Duodenal mucosa (tissue), 2 donors: ENCODE measurements around the gene RFT1.

ENCODE experiments used
- H3K27ac ChIP-seq: one replicate; pipeline ENCODE4 v1.7.0; 2013; ENCODE audit warnings: low read depth, low read length
- H3K27me3 ChIP-seq, 2 donors: one replicate each; pipeline ENCODE4 v1.7.0; 2013; ENCODE audit warnings: low read length in 2 of 2, control low read depth in 1 of 2; ENCODE audit not compliant: insufficient read depth in 2 of 2, control insufficient read depth in 1 of 2
- H3K36me3 ChIP-seq, 2 donors: one replicate each; pipeline ENCODE4 v1.7.0; 2013; ENCODE audit warnings: low read length in 2 of 2, control low read depth in 1 of 2; ENCODE audit not compliant: insufficient read depth in 2 of 2, control insufficient read depth in 1 of 2
- H3K4me1 ChIP-seq, 2 donors: one replicate each; pipeline ENCODE4 v1.7.0; 2013; ENCODE audit warnings: low read length in 2 of 2, control low read depth in 1 of 2; ENCODE audit not compliant: insufficient read depth in 2 of 2, control insufficient read depth in 1 of 2
- H3K4me3 ChIP-seq, 2 donors: one replicate each; pipeline ENCODE4 v1.7.0; 2013; ENCODE audit warnings: low read length in 2 of 2, low read depth in 1 of 2
- H3K9ac ChIP-seq, 2 donors: one replicate each; pipeline ENCODE4 v1.7.0; 2013; ENCODE audit warnings: low read length in 2 of 2, low read depth in 1 of 2
- H3K9me3 ChIP-seq, 2 donors: one replicate each; pipeline ENCODE4 v1.7.0; 2013; ENCODE audit warnings: low read length in 2 of 2, control low read depth in 1 of 2; ENCODE audit not compliant: control insufficient read depth in 1 of 2

Gene RFT1

GRCh38 chr3:53163444-53164387 lies 33.5 kb upstream of the RFT1 start:
- peak overlapping the region; percentile 75 to 93 for H3K4me3 ChIP-seq
- peak overlapping the region; percentile 70 to 90 for H3K9ac ChIP-seq
- H3K27me3 ChIP-seq: no peaks in the 10 kb centered on the region
- H3K36me3 ChIP-seq: peaks cover 3 to 22% of the 10 kb centered on the region in 2 donors
- no peak overlapping the region for H3K27ac ChIP-seq
- peaks cover 62 to 76% of the 10 kb centered on the region in 2 donors for H3K4me1 ChIP-seq
- H3K9me3 ChIP-seq: no peaks in the 10 kb centered on the region

DNA sequence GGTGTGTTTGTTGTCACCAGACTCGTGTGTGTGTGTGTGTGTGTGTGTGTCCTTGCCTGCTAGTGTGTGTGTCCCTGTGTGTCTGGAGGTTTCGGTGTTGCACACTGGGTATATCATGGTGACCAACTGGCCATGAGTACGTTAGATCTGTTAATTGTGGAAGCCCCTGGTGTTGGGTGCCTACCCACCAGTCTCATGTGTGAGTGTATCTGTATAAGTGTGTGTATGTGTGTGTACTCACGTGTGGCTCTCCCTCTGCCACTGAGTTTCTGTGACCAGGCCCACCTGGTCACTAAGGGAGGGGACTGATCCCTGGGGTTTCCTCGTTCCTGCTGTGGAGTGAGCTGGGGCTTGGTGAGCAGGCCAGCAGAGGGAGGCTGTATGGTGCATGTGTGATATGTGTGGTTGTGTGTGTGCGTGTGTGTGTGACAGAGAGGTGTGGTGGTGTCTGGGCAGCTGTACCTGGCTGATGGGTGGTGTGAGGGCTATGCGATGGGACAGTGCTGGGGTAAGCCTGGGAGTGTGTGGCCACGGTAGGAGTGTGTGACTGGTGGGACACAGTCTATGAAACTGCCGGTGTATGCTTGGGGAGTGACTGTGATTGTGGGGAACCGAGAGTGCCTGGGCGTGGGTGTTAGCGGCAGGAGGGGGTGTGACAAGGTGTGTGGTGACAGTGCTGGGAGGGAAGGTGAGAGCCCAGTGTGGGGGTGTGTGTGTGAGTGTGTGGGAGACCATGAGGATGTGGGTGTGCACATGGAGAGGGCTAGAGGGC lies 32.6 kb upstream of the RFT1 start:
- H3K36me3 ChIP-seq: peaks cover 3 to 22% of the 10 kb centered on the region in 2 donors
- H3K9ac ChIP-seq: peak overlapping the region; percentile 70 to 90
- peak overlapping the region; percentile 75 to 93 for H3K4me3 ChIP-seq
- H3K4me1 ChIP-seq: peaks cover 62 to 76% of the 10 kb centered on the region in 2 donors
- H3K9me3 ChIP-seq: no peaks in the 10 kb centered on the region
- no peaks in the 10 kb centered on the region for H3K27me3 ChIP-seq
- H3K27ac ChIP-seq: peak overlapping the region; percentile 80

- Histone ChIP-seq H3K27me3 (no peaks in the 10 kb centered on the region), H3K36me3 (peaks cover 3 to 22% of the 10 kb centered on the region in 2 donors), H3K4me3 (peak overlapping the region; percentile 78 to 93), H3K27ac (peak overlapping the region; percentile 80), H3K4me1 (peaks cover 62 to 76% of the 10 kb centered on the region in 2 donors), H3K9me3 (no peaks in the 10 kb centered on the region), H3K9ac (peak overlapping the region; percentile 93 to 96)
Observed at GRCh38 chr3:53161820-53162671, 31.8 kb upstream of the RFT1 start.

DNA sequence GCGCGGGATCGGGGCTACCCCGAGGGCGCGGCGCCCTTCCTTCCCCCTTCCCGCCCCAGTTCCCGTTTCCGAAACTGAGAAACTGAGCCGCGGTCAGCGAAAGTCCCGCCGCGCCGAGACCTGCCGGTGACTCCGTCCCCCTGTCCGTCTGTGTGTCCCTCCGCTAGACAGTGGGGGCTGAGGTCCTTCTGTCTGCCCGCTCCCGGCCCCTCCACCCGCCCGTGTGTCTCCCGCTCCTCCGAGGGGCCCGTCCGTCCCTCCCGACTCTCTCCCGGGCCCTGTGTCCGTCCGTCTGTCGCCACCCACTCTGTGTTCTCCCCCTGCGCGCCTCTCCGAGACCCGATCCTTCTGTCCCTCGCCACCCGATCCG lies 31.2 kb upstream of the RFT1 start:
- H3K36me3 ChIP-seq: peaks cover 2 to 18% of the 10 kb centered on the region in 2 donors
- H3K4me3 ChIP-seq: peak overlapping the region; percentile 78 to 93
- H3K27ac ChIP-seq: peak overlapping the region; percentile 80
- peak overlapping the region; percentile 93 to 96 for H3K9ac ChIP-seq
- no peaks in the 10 kb centered on the region for H3K9me3 ChIP-seq
- H3K4me1 ChIP-seq: peaks cover 61 to 76% of the 10 kb centered on the region in 2 donors
- H3K27me3 ChIP-seq: no peaks in the 10 kb centered on the region

DNA sequence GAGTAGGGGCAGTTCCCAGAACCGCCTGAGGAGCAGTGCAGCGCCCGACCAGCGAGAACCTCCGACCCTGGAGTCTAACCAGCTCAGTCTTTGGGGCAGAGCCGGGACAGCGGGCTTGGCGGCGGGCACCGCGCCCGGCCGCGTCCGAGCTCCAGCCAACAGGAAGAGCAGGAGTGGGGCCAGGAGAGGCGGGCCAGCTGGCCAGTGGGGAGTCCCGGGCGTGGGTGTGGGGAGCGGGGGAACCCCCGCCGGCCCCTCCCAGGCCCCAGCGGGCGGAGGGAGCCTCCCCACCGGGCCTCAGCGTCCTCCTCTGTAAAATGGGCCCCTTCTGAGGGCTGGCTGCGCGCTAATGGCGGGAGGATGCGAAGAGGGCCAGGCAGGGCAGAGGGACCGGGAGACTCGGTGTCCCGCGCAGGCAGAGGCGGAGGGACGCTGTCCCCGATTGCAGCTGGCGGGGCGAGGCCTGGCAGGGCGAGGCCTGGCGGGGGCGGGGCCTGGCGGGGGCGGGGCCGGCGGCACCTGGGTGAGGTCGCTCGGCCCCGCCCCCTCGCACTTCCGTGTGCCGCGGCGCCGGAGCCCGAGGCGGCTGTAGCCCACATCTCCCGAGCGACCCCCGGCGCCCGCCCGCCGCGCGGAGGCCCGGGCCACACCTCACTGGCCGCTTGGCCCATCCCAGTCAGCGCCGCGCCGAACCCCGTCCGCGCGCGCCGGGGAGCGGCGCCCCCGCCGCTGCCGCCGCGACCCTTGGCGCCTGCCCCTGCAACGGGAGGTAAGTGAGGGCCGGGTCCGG lies 30.6 kb upstream of the RFT1 start, which contains the start of gene PRKCD:
Gene PRKCD, plus strand, starts transcription at position 550 of the 790 bp plus-strand sequence. CDS start 17,214 bp downstream, outside the sequence.
- peak within 1 kb of the TSS; percentile 78 to 93 for H3K4me3 ChIP-seq
- no peaks in the 10 kb centered on the region for H3K27me3 ChIP-seq
- H3K4me1 ChIP-seq: peaks cover 56 to 76% of the 10 kb centered on the region in 2 donors
- H3K9me3 ChIP-seq: no peaks in the 10 kb centered on the region
- H3K27ac ChIP-seq: peak within 1 kb of the TSS; percentile 86
- H3K36me3 ChIP-seq: peaks cover 0 to 13% of the 10 kb centered on the region in 2 donors
- H3K9ac ChIP-seq: peak within 1 kb of the TSS; percentile 93 to 96

GRCh38 chr3:53160061-53160659 lies 29.9 kb upstream of the RFT1 start:
- Histone ChIP-seq H3K27me3 (no peaks in the 10 kb centered on the region), H3K27ac (peak overlapping the region; percentile 86), H3K36me3 (peaks cover 0 to 8% of the 10 kb centered on the region in 2 donors), H3K4me3 (peak overlapping the region; percentile 63 to 75), H3K4me1 (peaks cover 61 to 82% of the 10 kb centered on the region in 2 donors), H3K9ac (peak overlapping the region; percentile 64 to 71), H3K9me3 (no peaks in the 10 kb centered on the region)

DNA sequence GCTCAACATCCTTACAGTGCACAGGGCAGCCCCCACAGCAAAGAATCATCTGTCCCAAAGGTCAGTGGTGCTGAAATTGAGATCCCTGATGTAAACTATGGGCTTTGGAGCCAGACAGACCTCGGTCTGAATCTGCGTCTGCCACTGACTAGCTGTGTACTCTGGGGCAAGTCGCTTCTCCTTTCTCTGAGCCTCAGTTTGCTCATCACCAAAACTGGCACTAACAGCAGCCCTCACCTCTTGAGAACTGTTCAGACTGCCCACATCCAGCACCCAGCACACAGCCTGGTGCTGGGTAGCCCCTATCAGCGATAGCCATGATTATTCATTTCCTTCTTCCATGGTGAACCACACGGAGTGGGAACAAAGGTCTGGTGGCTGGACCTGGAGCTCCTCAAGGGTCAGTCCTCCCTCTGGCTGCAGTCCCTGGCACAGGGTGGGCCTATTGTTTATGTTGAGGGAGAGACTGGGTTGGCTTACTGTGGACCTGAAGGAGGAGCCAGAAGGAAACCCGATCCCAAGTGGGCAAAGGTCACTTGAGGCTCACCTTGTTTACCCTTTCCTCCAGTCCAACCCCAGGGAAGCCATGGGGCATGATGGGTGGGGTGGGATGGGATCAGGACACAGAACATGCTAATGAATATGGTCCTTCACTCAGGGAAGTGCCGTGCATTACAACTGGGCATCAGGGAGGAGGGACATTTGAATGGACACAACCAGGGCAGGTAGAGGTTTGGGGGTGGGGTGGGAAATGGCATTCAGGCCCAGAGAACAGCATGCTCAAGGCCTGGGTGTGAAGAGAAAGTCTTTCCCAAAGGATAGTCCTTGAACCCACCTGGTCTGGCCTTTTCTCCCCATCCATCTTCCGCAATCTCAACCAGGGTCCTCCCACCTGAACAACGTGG lies 29.2 kb upstream of the RFT1 start:
- Histone ChIP-seq H3K4me1 (peaks cover 69 to 82% of the 10 kb centered on the region in 2 donors), H3K27me3 (no peaks in the 10 kb centered on the region), H3K9me3 (no peaks in the 10 kb centered on the region), H3K4me3 (peak overlapping the region; percentile 63 to 75), H3K9ac (peak overlapping the region; percentile 64 to 71), H3K27ac (peak overlapping the region; percentile 86), H3K36me3 (peaks cover 0 to under 1% of the 10 kb centered on the region in 2 donors)

DNA sequence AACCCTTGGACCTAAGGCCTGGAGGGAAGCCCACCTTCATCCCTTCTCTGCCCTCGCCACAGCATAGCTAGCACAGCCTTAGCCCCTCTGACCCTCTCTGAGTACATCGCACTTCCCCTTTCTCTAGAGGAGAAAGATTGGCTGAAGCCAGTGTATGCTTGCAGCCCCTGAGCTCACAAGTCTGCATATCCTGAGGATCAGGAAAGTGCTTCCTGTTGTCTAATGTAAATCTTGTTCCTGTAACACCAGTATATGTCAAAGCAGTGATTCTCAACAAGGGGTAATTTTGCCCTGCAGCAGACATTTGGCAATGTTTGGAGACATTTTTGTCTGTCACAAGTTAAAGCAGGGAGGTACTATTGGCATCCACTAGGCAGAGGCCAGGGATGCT lies 28.5 kb upstream of the RFT1 start:
- Histone ChIP-seq H3K9ac (peak overlapping the region; percentile 35 to 53), H3K4me1 (peaks cover 73 to 84% of the 10 kb centered on the region in 2 donors), H3K36me3 (no peaks in the 10 kb centered on the region), H3K4me3 (no peak overlapping the region), H3K9me3 (no peaks in the 10 kb centered on the region), H3K27me3 (no peaks in the 10 kb centered on the region), H3K27ac (peak overlapping the region; percentile 66)
